Measurements from ENCODE around the gene CHST3. TPM values are rescaled to one million over a fixed set of nuclear protein-coding genes. Genes with fewer than 3 reads are reported as not detected.
"Not testable (repeated sequence)": the region's sequence is repeated elsewhere in the genome, so short reads cannot be mapped to it uniquely, and the experiment has no call there.

CHST3 gene
- total RNA-seq, 1 donor from 2014 or later, result 25.8 TPM

- Mint-ChIP-seq H3K4me1 (peaks cover 89% of the 10 kb centered on the region), H3K36me3 (ENCODE audit: low read depth) (peaks cover 2% of the 10 kb centered on the region), H3K9me3 (no peaks in the 10 kb centered on the region), H3K27ac (ENCODE audit: unreplicated experiment) (peak overlapping the region; percentile 87), H3K27me3 (ENCODE audit: low read depth) (no peaks in the 10 kb centered on the region), H3K4me3 (peak overlapping the region; percentile 79)
- DNase-seq (ENCODE audit: low read depth, low spot score), result no peak
- TF ChIP-seq CTCF (conservative IDR thresholded peaks at IDR 0.05), result no peak
These were observed 18.3 kb downstream of the CHST3 start for GRCh38 chr10:71982269-71983178.

GRCh38 chr10:71984126-71984808 is 20.1 kb downstream of the CHST3 start:
- H3K27ac Mint-ChIP-seq (ENCODE audit: unreplicated experiment), result peak overlapping the region; percentile 79
- no peaks in the 10 kb centered on the region for H3K9me3 Mint-ChIP-seq
- DNase-seq (ENCODE audit: low read depth, low spot score), result no peak
- TF ChIP-seq CTCF (conservative IDR thresholded peaks at IDR 0.05), result no peak
- H3K36me3 Mint-ChIP-seq (ENCODE audit: low read depth), result peaks cover 2% of the 10 kb centered on the region
- peak overlapping the region; percentile 21 for H3K4me3 Mint-ChIP-seq
- peaks cover 83% of the 10 kb centered on the region for H3K4me1 Mint-ChIP-seq
- H3K27me3 Mint-ChIP-seq (ENCODE audit: low read depth), result no peaks in the 10 kb centered on the region

- H3K9me3 Mint-ChIP-seq, result no peaks in the 10 kb centered on the region
- H3K27me3 Mint-ChIP-seq (ENCODE audit: low read depth), result no peaks in the 10 kb centered on the region
- DNase-seq (ENCODE audit: low read depth, low spot score), result no peak
- TF ChIP-seq CTCF (conservative IDR thresholded peaks at IDR 0.05), result no peak
- peaks cover 6% of the 10 kb centered on the region for H3K36me3 Mint-ChIP-seq (ENCODE audit: low read depth)
- H3K27ac Mint-ChIP-seq (ENCODE audit: unreplicated experiment), result peak overlapping the region; percentile 0
- peaks cover 81% of the 10 kb centered on the region for H3K4me1 Mint-ChIP-seq
- peak overlapping the region; percentile 34 for H3K4me3 Mint-ChIP-seq
These were observed 20.7 kb downstream of the CHST3 start for GRCh38 chr10:71984809-71985388.

GRCh38 chr10:71985542-71986250 is 21.5 kb downstream of the CHST3 start:
- Mint-ChIP-seq H3K27ac (ENCODE audit: unreplicated experiment) (peak overlapping the region; percentile 20), H3K9me3 (no peaks in the 10 kb centered on the region), H3K27me3 (ENCODE audit: low read depth) (no peaks in the 10 kb centered on the region), H3K4me3 (peak overlapping the region; percentile 34), H3K36me3 (ENCODE audit: low read depth) (peaks cover 7% of the 10 kb centered on the region), H3K4me1 (peaks cover 73% of the 10 kb centered on the region)
- no peak for DNase-seq (ENCODE audit: low read depth, low spot score)
- no peak for TF ChIP-seq CTCF (conservative IDR thresholded peaks at IDR 0.05)

GRCh38 chr10:71988895-71989294 is 24.7 kb downstream of the CHST3 start:
- H3K27ac Mint-ChIP-seq (ENCODE audit: unreplicated experiment), result peak overlapping the region; percentile 60
- DNase-seq (ENCODE audit: low read depth, low spot score); H3K9me3 Mint-ChIP-seq; H3K36me3 Mint-ChIP-seq (ENCODE audit: low read depth); H3K27me3 Mint-ChIP-seq (ENCODE audit: low read depth); H3K4me3 Mint-ChIP-seq: not testable (repeated sequence)
- peaks cover 59% of the 10 kb centered on the region for H3K4me1 Mint-ChIP-seq

Measured in neural crest cell (in vitro differentiated cells).